HepG2 (cell line): ENCODE data around the gene EML2. TPM values are rescaled to one million over a fixed set of nuclear protein-coding genes. Genes with fewer than 3 reads are reported as not detected.
A peak's percentile ranks its signal among the peaks of the same experiment; 100 is the strongest.

Experiments
- ERF ChIP-seq: IDR thresholded peaks from 2 replicates; pipeline ENCODE4 v1.6.1; 2018; ENCODE audit warnings: missing biosample characterization, missing genetic modification reagents
- FOXA1 ChIP-seq, 2 experiments: fragments of 450-650 bp in 1 of 2; sonication (generic) in 1 of 2; formaldehyde crosslinking in 1 of 2; IDR thresholded peaks; 2 replicates each; pipeline versions ENCODE4 v1.4.0 to v1.6.1; 2016 to 2020; ENCODE audit warnings: missing genetic modification reagents in 1 of 2
- HOXA3 ChIP-seq: sonication (generic); formaldehyde crosslinking; IDR thresholded peaks from 2 replicates; pipeline ENCODE4 v1.5.0; 2020; ENCODE audit warnings: missing genetic modification reagents
- RAD21 ChIP-seq: fragments of 450-650 bp; formaldehyde crosslinking; IDR thresholded peaks from 2 replicates; pipeline ENCODE4 v1.5.0; 2020; ENCODE audit warnings: mild to moderate bottlenecking
- ZBTB46 ChIP-seq: sonication (generic); formaldehyde crosslinking; IDR thresholded peaks from 2 replicates; pipeline ENCODE4 v1.4.0; 2020; ENCODE audit warnings: mild to moderate bottlenecking, missing genetic modification reagents, borderline replicate concordance
- ZSCAN22 ChIP-seq: sonication (generic); formaldehyde crosslinking; IDR thresholded peaks from 2 replicates; pipeline ENCODE4 v1.4.0; 2020; ENCODE audit warnings: mild to moderate bottlenecking, missing genetic modification reagents
- polyA plus RNA-seq, 8 experiments: library from polyadenylated mRNA; depleted of rRNA in 3 of 8; stranded (reverse) in 7 of 8; unstranded in 1 of 8; fragments of >200 nt; fragmentation: Illumina TruSeq in 4 of 8; extraction: Trizol in 4 of 8; gene quantifications; 2 replicates each; pipeline versions ENCODE4 v1.2.1 to v1.2.3, GENCODE V29; 2011 to 2016; ENCODE audit warnings: low read depth in 4 of 8, missing spikeins in 1 of 8, mixed read lengths in 1 of 8; ENCODE audit not compliant: insufficient read depth in 1 of 8
- total RNA-seq, 5 experiments: library from RNA; depleted of rRNA; stranded (reverse); fragments of >200 nt; fragmentation: Illumina TruSeq; extraction: Trizol; gene quantifications; 2 replicates each; pipeline ENCODE4 v1.2.3, GENCODE V29; 2016; ENCODE audit warnings: low read depth in 1 of 5
- TF ChIP-seq, protein P1 (sequence below): sonication (generic); formaldehyde crosslinking; IDR thresholded peaks from 2 replicates; pipeline ENCODE4 v1.5.0; 2020; ENCODE audit warnings: missing genetic modification reagents
- TF ChIP-seq, protein P2 (sequence below): IDR thresholded peaks from 2 replicates; pipeline ENCODE4 v1.6.1; 2016

EML2 gene
- total and polyA plus RNA-seq, 2 of the 13 experiments (the other 11 are each of a cell fraction or from before 2014, with no cell fraction given) = 7.3 to 12.9 TPM

DNA sequence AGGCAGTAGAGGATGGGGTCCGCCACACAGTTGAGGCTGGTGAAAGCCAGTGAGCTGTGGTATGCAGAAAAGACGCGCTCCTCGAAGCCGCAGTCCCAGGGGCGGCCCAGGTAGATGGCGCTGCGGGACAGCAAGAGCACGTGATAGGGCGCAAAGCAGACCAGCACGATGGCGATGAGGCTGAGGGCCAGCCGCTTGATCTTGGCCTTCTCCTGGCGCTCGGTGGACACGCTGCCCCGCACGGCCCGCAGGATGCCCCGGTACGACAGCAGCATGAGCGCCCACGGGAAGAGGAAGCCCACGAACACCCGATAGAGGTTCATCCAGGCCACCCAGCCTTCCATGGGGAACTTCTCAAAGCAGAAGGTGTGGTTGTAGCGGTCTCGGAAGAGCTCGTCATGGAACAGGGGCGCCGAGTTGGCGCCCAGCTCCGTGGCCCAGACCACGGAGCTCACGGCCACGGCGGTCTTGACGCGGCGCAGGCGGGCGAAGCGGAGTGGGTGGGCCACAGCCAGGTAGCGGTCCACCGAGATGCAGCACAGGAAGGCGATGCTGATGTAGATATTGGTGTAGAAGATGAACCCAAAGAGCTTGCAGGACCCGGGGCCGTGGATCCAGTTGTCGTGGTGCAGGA, 48.1 kb downstream of the EML2 start (continued):
- TF ChIP-seq, protein P1, sequence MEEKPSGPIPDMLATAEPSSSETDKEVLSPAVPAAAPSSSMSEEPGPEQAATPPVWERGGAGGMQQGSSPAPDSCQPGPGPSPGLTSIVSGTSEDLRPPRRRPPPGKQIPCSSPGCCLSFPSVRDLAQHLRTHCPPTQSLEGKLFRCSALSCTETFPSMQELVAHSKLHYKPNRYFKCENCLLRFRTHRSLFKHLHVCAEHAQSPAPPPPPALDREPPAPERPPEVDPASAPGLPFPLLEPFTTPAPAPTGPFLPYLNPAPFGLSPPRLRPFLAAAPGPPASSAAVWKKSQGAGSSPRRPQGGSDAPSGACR (CRISPR knock-in tag) = 0 out of 2 replicates have a peak, but pooled peaks have one; percentile 66
- TF ChIP-seq ZBTB46 (CRISPR knock-in tag) (no peak), HOXA3 (CRISPR knock-in tag) (peak; percentile 83), RAD21 (peak; percentile 90), ZSCAN22 (no peak), ERF (CRISPR knock-in tag) (peak; percentile 89), FOXA1 (IDR thresholded peaks at IDR 0.05) (no peak), FOXA1 (CRISPR knock-in tag; IDR thresholded peaks at IDR 0.05) (peak; percentile 54)
- TF ChIP-seq, protein P2, sequence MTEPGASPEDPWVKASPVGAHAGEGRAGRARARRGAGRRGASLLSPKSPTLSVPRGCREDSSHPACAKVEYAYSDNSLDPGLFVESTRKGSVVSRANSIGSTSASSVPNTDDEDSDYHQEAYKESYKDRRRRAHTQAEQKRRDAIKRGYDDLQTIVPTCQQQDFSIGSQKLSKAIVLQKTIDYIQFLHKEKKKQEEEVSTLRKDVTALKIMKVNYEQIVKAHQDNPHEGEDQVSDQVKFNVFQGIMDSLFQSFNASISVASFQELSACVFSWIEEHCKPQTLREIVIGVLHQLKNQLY (CRISPR knock-in tag) = peak; percentile 80
- TF ChIP-seq, all 625 proteins: peak for 265
